Activated CD4-positive, alpha-beta T cell treated with anti-CD3 and anti-CD28 coated beads for 4 hours (primary cell): Measurements from ENCODE around the gene LAMP1.
"Not testable (repeated sequence)": the region's sequence is repeated elsewhere in the genome, so short reads cannot be mapped to it uniquely, and the experiment has no call there.

Experiments used
- DNase-seq, 2 donors: peaks; one replicate each; pipeline ENCODE4 v3.0.0-alpha.2; 2020

Gene LAMP1

GRCh38 chr13:113296823-113297369, at the start of gene LAMP1:
LAMP1 (plus strand) TSS chr13:113297239; CDS start chr13:113297435, 196 bp downstream.
- DNase-seq, result peak; percentile 98

GRCh38 chr13:113252516-113253095, 44.4 kb upstream of the LAMP1 start:
- DNase-seq, result no peak

- DNase-seq, result not testable (repeated sequence)
Measured at GRCh38 chr13:113257908-113258307, 39.1 kb upstream of the LAMP1 start.

GRCh38 chr13:113258321-113259054, 38.6 kb upstream of the LAMP1 start:
- DNase-seq, result no peak

- no peak for DNase-seq
Measured at GRCh38 chr13:113260996-113261395, 36.0 kb upstream of the LAMP1 start.

- DNase-seq, result not testable (repeated sequence)
Measured at GRCh38 chr13:113263016-113263415, 34.0 kb upstream of the LAMP1 start.

- DNase-seq, result no peak
Measured at GRCh38 chr13:113267642-113268405, 29.2 kb upstream of the LAMP1 start.

- DNase-seq, result no peak
Measured at GRCh38 chr13:113272031-113272430, 25.0 kb upstream of the LAMP1 start.

- DNase-seq, result no peak
Measured at GRCh38 chr13:113272701-113273181, 24.3 kb upstream of the LAMP1 start.

- no peak for DNase-seq
Measured at GRCh38 chr13:113273321-113273720, 23.7 kb upstream of the LAMP1 start.

- no peak for DNase-seq
Measured at GRCh38 chr13:113273851-113274590, 23.0 kb upstream of the LAMP1 start.

- DNase-seq, result no peak
Measured at GRCh38 chr13:113274721-113275120, 22.3 kb upstream of the LAMP1 start.

GRCh38 chr13:113275387-113275786, 21.7 kb upstream of the LAMP1 start:
- DNase-seq, result peak; percentile 16 to 33

GRCh38 chr13:113280126-113280525, 16.9 kb upstream of the LAMP1 start:
- DNase-seq, result no peak

GRCh38 chr13:113283904-113284303, 13.1 kb upstream of the LAMP1 start:
- no peak for DNase-seq

GRCh38 chr13:113288880-113289279, 8.2 kb upstream of the LAMP1 start:
- DNase-seq, result no peak

- no peak for DNase-seq
Measured at GRCh38 chr13:113291129-113291528, 5.9 kb upstream of the LAMP1 start.

GRCh38 chr13:113292021-113292862, 4.8 kb upstream of the LAMP1 start:
- DNase-seq, result peak; percentile 16 to 32

- no peak for DNase-seq
Measured at GRCh38 chr13:113293686-113294085, 3.4 kb upstream of the LAMP1 start.

- DNase-seq, result no peak
Measured at GRCh38 chr13:113295776-113296175, 1.3 kb upstream of the LAMP1 start.

GRCh38 chr13:113297370-113298042, 467 bp downstream of the LAMP1 start:
- peak; percentile 27 to 42 for DNase-seq
